H9 (cell line): ENCODE data around the gene TENM4. TPM values are rescaled to one million over a fixed set of nuclear protein-coding genes. Genes with fewer than 3 reads are reported as not detected.

Experiments used
- DNase-seq: peaks from one replicate; pipeline ENCODE4 v3.0.0-alpha.2; 2017
- H2AFZ ChIP-seq: one replicate; pipeline ENCODE4 v1.6.1; 2013; ENCODE audit warnings: mild to moderate bottlenecking, low read length, control low read depth, moderate library complexity
- H2AK5ac ChIP-seq: 2 replicates; pipeline ENCODE4 v1.6.1; 2013; ENCODE audit warnings: low read length, control low read depth, mixed read lengths; ENCODE audit not compliant: insufficient read length
- H2BK120ac ChIP-seq: one replicate; pipeline ENCODE4 v1.6.1; 2013; ENCODE audit warnings: low read depth, mild to moderate bottlenecking, low read length, control low read depth, inconsistent platforms; ENCODE audit not compliant: poor library complexity, severe bottlenecking
- H2BK12ac ChIP-seq: 2 replicates; pipeline ENCODE4 v1.6.1; 2013; ENCODE audit warnings: low read length, control low read depth, mixed read lengths, low read depth; ENCODE audit not compliant: insufficient read length
- H2BK15ac ChIP-seq: 2 replicates; pipeline ENCODE4 v1.6.1; 2013; ENCODE audit warnings: low read depth, low read length, control low read depth
- H2BK20ac ChIP-seq: one replicate; pipeline ENCODE4 v1.6.1; 2013; ENCODE audit warnings: low read depth, mild to moderate bottlenecking, low read length, control low read depth, inconsistent platforms; ENCODE audit not compliant: poor library complexity, severe bottlenecking
- H2BK5ac ChIP-seq: 2 replicates; pipeline ENCODE4 v1.6.1; 2013; ENCODE audit warnings: low read length, control low read depth, mixed read lengths; ENCODE audit not compliant: insufficient read length
- H3K14ac ChIP-seq: 2 replicates; pipeline ENCODE4 v1.6.1; 2013; ENCODE audit warnings: low read length, control low read depth; ENCODE audit not compliant: insufficient read depth
- H3K18ac ChIP-seq: 2 replicates; pipeline ENCODE4 v1.6.1; 2013; ENCODE audit warnings: low read depth, mild to moderate bottlenecking, mixed read lengths, low read length, control low read depth; ENCODE audit not compliant: insufficient read length
- H3K23ac ChIP-seq: 2 replicates; pipeline ENCODE4 v1.6.1; 2013; ENCODE audit warnings: low read length, control low read depth, mixed read lengths, low read depth; ENCODE audit not compliant: insufficient read length
- H3K23me2 ChIP-seq: 2 replicates; pipeline ENCODE4 v1.6.1; 2013; ENCODE audit warnings: low read depth, mild to moderate bottlenecking, mixed read lengths, low read length, control low read depth; ENCODE audit not compliant: insufficient read length, poor library complexity, severe bottlenecking
- H3K27ac ChIP-seq: 2 replicates; pipeline ENCODE4 v1.5.1; 2013; ENCODE audit warnings: low read length, control low read depth, mixed read lengths, low read depth; ENCODE audit not compliant: insufficient read length
- H3K27me3 ChIP-seq: 2 replicates; pipeline ENCODE4 v1.6.1; 2013; ENCODE audit warnings: low read length, control low read depth, inconsistent platforms; ENCODE audit not compliant: insufficient read depth
- H3K4ac ChIP-seq: 2 replicates; pipeline ENCODE4 v1.6.1; 2013; ENCODE audit warnings: low read depth, mild to moderate bottlenecking, control low read depth, inconsistent platforms, low read length, moderate library complexity
- H3K4me1 ChIP-seq: 2 replicates; pipeline ENCODE4 v1.6.1; 2013; ENCODE audit warnings: low read length, control low read depth, inconsistent platforms; ENCODE audit not compliant: insufficient read depth
- H3K4me2 ChIP-seq: 2 replicates; pipeline ENCODE4 v1.6.1; 2013; ENCODE audit warnings: low read length, control low read depth, mixed read lengths; ENCODE audit not compliant: insufficient read length, insufficient read depth
- H3K56ac ChIP-seq: 2 replicates; pipeline ENCODE4 v1.6.1; 2013; ENCODE audit warnings: low read depth, mild to moderate bottlenecking, mixed read lengths, low read length, control low read depth; ENCODE audit not compliant: insufficient read length
- H3K79me1 ChIP-seq: 2 replicates; pipeline ENCODE4 v1.6.1; 2013; ENCODE audit warnings: low read depth, mild to moderate bottlenecking, moderate library complexity, low read length, control low read depth, inconsistent platforms; ENCODE audit not compliant: insufficient read depth, poor library complexity, severe bottlenecking
- H3K79me2 ChIP-seq: 2 replicates; pipeline ENCODE4 v1.6.1; 2013; ENCODE audit warnings: low read length, control low read depth, inconsistent platforms; ENCODE audit not compliant: insufficient read depth
- H3K9ac ChIP-seq: 2 replicates; pipeline ENCODE4 v1.6.1; 2013; ENCODE audit warnings: low read length, control low read depth, mixed read lengths; ENCODE audit not compliant: insufficient read length; ENCODE audit errors: extremely low read depth
- H3K9me3 ChIP-seq: one replicate; pipeline ENCODE4 v1.6.1; 2013; ENCODE audit warnings: low read depth, low read length, inconsistent platforms; ENCODE audit not compliant: control insufficient read depth
- H3T11ph ChIP-seq: one replicate; pipeline ENCODE4 v1.6.1; 2013; ENCODE audit warnings: mild to moderate bottlenecking, low read length, control low read depth, inconsistent platforms
- H4K20me1 ChIP-seq: one replicate; pipeline ENCODE4 v1.6.1; 2013; ENCODE audit not compliant: control insufficient read depth, insufficient read length, insufficient read depth
- H4K5ac ChIP-seq: 2 replicates; pipeline ENCODE4 v1.6.1; 2013; ENCODE audit warnings: low read depth, mild to moderate bottlenecking, mixed read lengths, low read length, control low read depth; ENCODE audit not compliant: insufficient read length
- H4K8ac ChIP-seq: replicated peaks from 2 replicates; pipeline ENCODE4 v1.6.1; 2013; ENCODE audit warnings: low read length, control low read depth, mixed read lengths, low read depth; ENCODE audit not compliant: insufficient read length
- H4K91ac ChIP-seq: 2 replicates; pipeline ENCODE4 v1.6.1; 2013; ENCODE audit warnings: low read depth, mild to moderate bottlenecking, moderate library complexity, mixed read lengths, low read length, control low read depth; ENCODE audit not compliant: insufficient read length
- H3K27ac Mint-ChIP-seq, 3 experiments: 2 replicates in 2 of 3; 3 replicates in 1 of 3; pipeline ENCODE4 v1.8.0; 2020 to 2021; ENCODE audit warnings: mixed read lengths in 3 of 3, mild to moderate bottlenecking in 1 of 3, moderate library complexity in 1 of 3
- H3K27me3 Mint-ChIP-seq: 2 replicates; pipeline ENCODE4 v1.8.0; 2021; ENCODE audit warnings: low read depth, mild to moderate bottlenecking, moderate library complexity, mixed read lengths
- H3K36me3 Mint-ChIP-seq, 3 experiments: 2 replicates in 2 of 3; 3 replicates in 1 of 3; pipeline ENCODE4 v1.8.0; 2020 to 2021; ENCODE audit warnings: low read depth in 3 of 3, mixed read lengths in 3 of 3; ENCODE audit not compliant: insufficient read depth in 1 of 3
- H3K4me1 Mint-ChIP-seq, 2 experiments: 2 replicates each; pipeline ENCODE4 v1.8.0; 2020; ENCODE audit warnings: mixed read lengths in 2 of 2
- H3K4me3 Mint-ChIP-seq, 2 experiments: 2 replicates in 1 of 2; 3 replicates in 1 of 2; pipeline ENCODE4 v1.8.0; 2020 to 2021; ENCODE audit warnings: mild to moderate bottlenecking in 2 of 2, mixed read lengths in 2 of 2, moderate library complexity in 1 of 2
- H3K9me3 Mint-ChIP-seq, 2 experiments: 2 replicates in 1 of 2; 3 replicates in 1 of 2; pipeline ENCODE4 v1.8.0; 2020; ENCODE audit warnings: mild to moderate bottlenecking in 2 of 2, mixed read lengths in 2 of 2, moderate library complexity in 1 of 2
- CTCF ChIP-seq: fragments of 200-600 bp; sonication (generic); conservative IDR thresholded peaks from 3 replicates; pipeline ENCODE4 v1.8.0; 2021; ENCODE audit warnings: antibody characterized with exemption, mild to moderate bottlenecking
- WGBS: extraction: QIAGEN DNeasy Blood & Tissue Kit; methylation state at CpG from one replicate; pipeline ENCODE4 v1.1.7; 2013; ENCODE audit warnings: missing lambda C conversion rate, low lambda C conversion rate, mixed read lengths; ENCODE audit not compliant: insufficient read length; ENCODE audit errors: extremely low coverage; 5-methylcytosine and 5-hydroxymethylcytosine counted together
- total RNA-seq: library from RNA; stranded (reverse); gene quantifications from 2 replicates; pipeline ENCODE4 v1.2.1, GENCODE V29; 2021

Gene TENM4
- total RNA-seq, 1 experiment from 2014 or later = 4.6 TPM

GRCh38 chr11:79087238-79087960 lies 353.4 kb downstream of the TENM4 start:
- Histone ChIP-seq H4K20me1 (no peaks in the 10 kb centered on the region), H2BK20ac (no peak overlapping the region), H3K79me1 (no peaks in the 10 kb centered on the region), H3K23ac (no peak overlapping the region), H4K5ac (no peak overlapping the region), H2AK5ac (no peak overlapping the region), H2BK120ac (no peak overlapping the region), H3K27me3 (no peaks in the 10 kb centered on the region), H3K4ac (no peak overlapping the region), H3K9me3 (no peaks in the 10 kb centered on the region), H3K4me2 (no peak overlapping the region), H3K14ac (no peak overlapping the region), H3K18ac (no peak overlapping the region), H3K23me2 (no peaks in the 10 kb centered on the region), H3K56ac (no peak overlapping the region), H2BK15ac (no peak overlapping the region), H2BK5ac (no peak overlapping the region), H4K8ac (no peak overlapping the region), H3T11ph (no peak overlapping the region), H2AFZ (no peak overlapping the region), H3K79me2 (no peaks in the 10 kb centered on the region), H3K27ac (no peak overlapping the region), H3K9ac (no peak overlapping the region), H2BK12ac (no peak overlapping the region), H3K4me1 (no peaks in the 10 kb centered on the region; the same call in 1 of the 2 replicates), H4K91ac (no peak overlapping the region)
- H3K27ac Mint-ChIP-seq = peak overlapping the region in 2 of 3 experiments; percentile 89 to 92; a peak in 5 of 7 replicates
- no peak overlapping the region for H3K4me3 Mint-ChIP-seq
- peaks cover 33 to 47% of the 10 kb centered on the region in 2 experiments for H3K4me1 Mint-ChIP-seq
- no peaks in the 10 kb centered on the region; a peak in 1 of 5 replicates for H3K9me3 Mint-ChIP-seq
- no peaks in the 10 kb centered on the region for H3K36me3 Mint-ChIP-seq
- peaks cover 5% of the 10 kb centered on the region for H3K27me3 Mint-ChIP-seq
- TF ChIP-seq CTCF = no peak
- DNase-seq = no peak
- no CpG with 5 or more reads among the region's 9 CpGs for WGBS
